ENCODE measurements around the gene FCMR.

FCMR gene

GRCh38 chr1:206923009-206923960 lies 1.5 kb upstream of the FCMR start:
- DNase-seq (ENCODE audit: low read depth in 2 of 2), result peak; percentile 40 to 53

GRCh38 chr1:206922524-206922923 lies 783 bp upstream of the FCMR start:
- DNase-seq (ENCODE audit: low read depth in 2 of 2), result no peak

- DNase-seq (ENCODE audit: low read depth in 2 of 2), result no peak
These were observed 3.7 kb downstream of the FCMR start for GRCh38 chr1:206918076-206918475.

GRCh38 chr1:206916000-206916709 lies 5.6 kb downstream of the FCMR start:
- DNase-seq (ENCODE audit: low read depth in 2 of 2), result no peak

GRCh38 chr1:206915030-206915735 lies 6.6 kb downstream of the FCMR start:
- no peak for DNase-seq (ENCODE audit: low read depth in 2 of 2)

GRCh38 chr1:206913766-206914537 lies 7.8 kb downstream of the FCMR start:
- no peak for DNase-seq (ENCODE audit: low read depth in 2 of 2)

- peak in 1 of 2 donors; percentile 45 for DNase-seq (ENCODE audit: low read depth in 2 of 2)
These were observed 9.2 kb downstream of the FCMR start for GRCh38 chr1:206912445-206913095.

- DNase-seq (ENCODE audit: low read depth in 2 of 2), result no peak
These were observed 10.6 kb downstream of the FCMR start for GRCh38 chr1:206911064-206911663.

- no peak for DNase-seq (ENCODE audit: low read depth in 2 of 2)
These were observed 11.8 kb downstream of the FCMR start for GRCh38 chr1:206909883-206910318.

GRCh38 chr1:206909161-206909882 lies 12.4 kb downstream of the FCMR start:
- no peak for DNase-seq (ENCODE audit: low read depth in 2 of 2)

GRCh38 chr1:206908038-206908437 lies 13.7 kb downstream of the FCMR start:
- DNase-seq (ENCODE audit: low read depth in 2 of 2), result no peak

GRCh38 chr1:206907304-206907991 lies 14.3 kb downstream of the FCMR start:
- no peak for DNase-seq (ENCODE audit: low read depth in 2 of 2)

GRCh38 chr1:206905295-206906164 lies 16.2 kb downstream of the FCMR start:
- DNase-seq (ENCODE audit: low read depth in 2 of 2), result no peak

- no peak for DNase-seq (ENCODE audit: low read depth in 2 of 2)
These were observed 17.2 kb downstream of the FCMR start for GRCh38 chr1:206904423-206905142.

GRCh38 chr1:206903687-206904086 lies 18.1 kb downstream of the FCMR start:
- DNase-seq (ENCODE audit: low read depth in 2 of 2), result no peak

- DNase-seq (ENCODE audit: low read depth in 2 of 2), result no peak
These were observed 19.0 kb downstream of the FCMR start for GRCh38 chr1:206902702-206903101.

- DNase-seq (ENCODE audit: low read depth in 2 of 2), result no peak
These were observed 19.8 kb downstream of the FCMR start for GRCh38 chr1:206901944-206902343.

- DNase-seq (ENCODE audit: low read depth in 2 of 2), result no peak
These were observed 21.6 kb downstream of the FCMR start for GRCh38 chr1:206900149-206900548.
